ENCODE results near the gene UAP1L1.

UAP1L1 gene

GRCh38 chr9:137063311-137064026 lies 13.8 kb upstream of the UAP1L1 start:
- H3K9me3 ChIP-seq (ENCODE audit: control insufficient read depth in 1 of 2, low read length in 2 of 2): no peaks in the 10 kb centered on the region
- H3K4me1 ChIP-seq (ENCODE audit: control insufficient read depth in 1 of 2, insufficient read depth in 2 of 2, low read length in 2 of 2): peaks cover 0 to 6% of the 10 kb centered on the region in 2 donors
- no peak overlapping the region for H3K4me3 ChIP-seq (ENCODE audit: low read depth in 1 of 2, low read length in 2 of 2)
- no peaks in the 10 kb centered on the region for H3K27me3 ChIP-seq (ENCODE audit: low read depth, low read length)
- no peaks in the 10 kb centered on the region for H3K36me3 ChIP-seq (ENCODE audit: control insufficient read depth in 1 of 2, insufficient read depth in 2 of 2, low read length in 2 of 2)
- no peak overlapping the region for H3K27ac ChIP-seq (ENCODE audit: low read length)

GRCh38 chr9:137064027-137064879 lies 13.1 kb upstream of the UAP1L1 start:
- Histone ChIP-seq H3K36me3 (ENCODE audit: control insufficient read depth in 1 of 2, insufficient read depth in 2 of 2, low read length in 2 of 2) (no peaks in the 10 kb centered on the region), H3K9me3 (ENCODE audit: control insufficient read depth in 1 of 2, low read length in 2 of 2) (no peaks in the 10 kb centered on the region), H3K4me1 (ENCODE audit: control insufficient read depth in 1 of 2, insufficient read depth in 2 of 2, low read length in 2 of 2) (peaks cover 0 to 6% of the 10 kb centered on the region in 2 donors), H3K27ac (ENCODE audit: low read length) (no peak overlapping the region), H3K27me3 (ENCODE audit: low read depth, low read length) (no peaks in the 10 kb centered on the region), H3K4me3 (ENCODE audit: low read depth in 1 of 2, low read length in 2 of 2) (no peak overlapping the region)

GRCh38 chr9:137064880-137065164 lies 12.5 kb upstream of the UAP1L1 start:
- H3K4me3 ChIP-seq (ENCODE audit: low read depth in 1 of 2, low read length in 2 of 2): no peak overlapping the region
- H3K27me3 ChIP-seq (ENCODE audit: low read depth, low read length): no peaks in the 10 kb centered on the region
- H3K9me3 ChIP-seq (ENCODE audit: control insufficient read depth in 1 of 2, low read length in 2 of 2): no peaks in the 10 kb centered on the region
- H3K4me1 ChIP-seq (ENCODE audit: control insufficient read depth in 1 of 2, insufficient read depth in 2 of 2, low read length in 2 of 2): peaks cover 0 to 11% of the 10 kb centered on the region in 2 donors
- H3K36me3 ChIP-seq (ENCODE audit: control insufficient read depth in 1 of 2, insufficient read depth in 2 of 2, low read length in 2 of 2): no peaks in the 10 kb centered on the region
- H3K27ac ChIP-seq (ENCODE audit: low read length): no peak overlapping the region

GRCh38 chr9:137065336-137065967 lies 11.9 kb upstream of the UAP1L1 start:
- H3K4me1 ChIP-seq (ENCODE audit: control insufficient read depth in 1 of 2, insufficient read depth in 2 of 2, low read length in 2 of 2): peaks cover 0 to 11% of the 10 kb centered on the region in 2 donors
- H3K27ac ChIP-seq (ENCODE audit: low read length): no peak overlapping the region
- no peaks in the 10 kb centered on the region for H3K9me3 ChIP-seq (ENCODE audit: control insufficient read depth in 1 of 2, low read length in 2 of 2)
- no peaks in the 10 kb centered on the region for H3K36me3 ChIP-seq (ENCODE audit: control insufficient read depth in 1 of 2, insufficient read depth in 2 of 2, low read length in 2 of 2)
- H3K4me3 ChIP-seq (ENCODE audit: low read depth in 1 of 2, low read length in 2 of 2): no peak overlapping the region
- H3K27me3 ChIP-seq (ENCODE audit: low read depth, low read length): no peaks in the 10 kb centered on the region

GRCh38 chr9:137066096-137066861 lies 11.0 kb upstream of the UAP1L1 start:
- peaks cover 3 to 18% of the 10 kb centered on the region in 2 donors for H3K4me1 ChIP-seq (ENCODE audit: control insufficient read depth in 1 of 2, insufficient read depth in 2 of 2, low read length in 2 of 2)
- H3K4me3 ChIP-seq (ENCODE audit: low read depth in 1 of 2, low read length in 2 of 2): no peak overlapping the region
- H3K27me3 ChIP-seq (ENCODE audit: low read depth, low read length): no peaks in the 10 kb centered on the region
- no peaks in the 10 kb centered on the region for H3K36me3 ChIP-seq (ENCODE audit: control insufficient read depth in 1 of 2, insufficient read depth in 2 of 2, low read length in 2 of 2)
- H3K27ac ChIP-seq (ENCODE audit: low read length): no peak overlapping the region
- no peaks in the 10 kb centered on the region for H3K9me3 ChIP-seq (ENCODE audit: control insufficient read depth in 1 of 2, low read length in 2 of 2)

- Histone ChIP-seq H3K4me3 (ENCODE audit: low read depth in 1 of 2, low read length in 2 of 2) (no peak overlapping the region), H3K4me1 (ENCODE audit: control insufficient read depth in 1 of 2, insufficient read depth in 2 of 2, low read length in 2 of 2) (peaks cover 4 to 23% of the 10 kb centered on the region in 2 donors), H3K36me3 (ENCODE audit: control insufficient read depth in 1 of 2, insufficient read depth in 2 of 2, low read length in 2 of 2) (no peaks in the 10 kb centered on the region), H3K27ac (ENCODE audit: low read length) (no peak overlapping the region), H3K9me3 (ENCODE audit: control insufficient read depth in 1 of 2, low read length in 2 of 2) (no peaks in the 10 kb centered on the region), H3K27me3 (ENCODE audit: low read depth, low read length) (no peaks in the 10 kb centered on the region)
Measured at GRCh38 chr9:137067860-137068538, 9.3 kb upstream of the UAP1L1 start.

GRCh38 chr9:137068539-137069507 lies 8.5 kb upstream of the UAP1L1 start:
- Histone ChIP-seq H3K9me3 (ENCODE audit: control insufficient read depth in 1 of 2, low read length in 2 of 2) (no peaks in the 10 kb centered on the region), H3K36me3 (ENCODE audit: control insufficient read depth in 1 of 2, insufficient read depth in 2 of 2, low read length in 2 of 2) (no peaks in the 10 kb centered on the region), H3K4me3 (ENCODE audit: low read depth in 1 of 2, low read length in 2 of 2) (no peak overlapping the region), H3K27ac (ENCODE audit: low read length) (no peak overlapping the region), H3K27me3 (ENCODE audit: low read depth, low read length) (no peaks in the 10 kb centered on the region), H3K4me1 (ENCODE audit: control insufficient read depth in 1 of 2, insufficient read depth in 2 of 2, low read length in 2 of 2) (peaks cover 4 to 22% of the 10 kb centered on the region in 2 donors)

GRCh38 chr9:137069508-137070091 lies 7.7 kb upstream of the UAP1L1 start:
- no peaks in the 10 kb centered on the region for H3K27me3 ChIP-seq (ENCODE audit: low read depth, low read length)
- H3K27ac ChIP-seq (ENCODE audit: low read length): no peak overlapping the region
- H3K36me3 ChIP-seq (ENCODE audit: control insufficient read depth in 1 of 2, insufficient read depth in 2 of 2, low read length in 2 of 2): no peaks in the 10 kb centered on the region
- H3K4me3 ChIP-seq (ENCODE audit: low read depth in 1 of 2, low read length in 2 of 2): no peak overlapping the region
- no peaks in the 10 kb centered on the region for H3K9me3 ChIP-seq (ENCODE audit: control insufficient read depth in 1 of 2, low read length in 2 of 2)
- H3K4me1 ChIP-seq (ENCODE audit: control insufficient read depth in 1 of 2, insufficient read depth in 2 of 2, low read length in 2 of 2): peaks cover 4 to 17% of the 10 kb centered on the region in 2 donors

- H3K9me3 ChIP-seq (ENCODE audit: control insufficient read depth in 1 of 2, low read length in 2 of 2): no peaks in the 10 kb centered on the region
- H3K27me3 ChIP-seq (ENCODE audit: low read depth, low read length): no peaks in the 10 kb centered on the region
- peak within 1 kb of the TSS; percentile 21 to 36 for H3K4me3 ChIP-seq (ENCODE audit: low read depth in 1 of 2, low read length in 2 of 2)
- no peak within 1 kb of the TSS for H3K27ac ChIP-seq (ENCODE audit: low read length)
- H3K4me1 ChIP-seq (ENCODE audit: control insufficient read depth in 1 of 2, insufficient read depth in 2 of 2, low read length in 2 of 2): peaks cover 4 to 17% of the 10 kb centered on the region in 2 donors
- no peaks in the 10 kb centered on the region for H3K36me3 ChIP-seq (ENCODE audit: control insufficient read depth in 1 of 2, insufficient read depth in 2 of 2, low read length in 2 of 2)
Measured at GRCh38 chr9:137070201-137070905, 7.0 kb upstream of the UAP1L1 start, which contains the start of gene SAPCD2. SAPCD2 (minus strand) TSS chr9:137070557; CDS start chr9:137070460, 97 bp downstream.
